Effector memory CD4-positive, alpha-beta T cell (primary cell): ENCODE results near the gene GATA1.

Experiments
- DNase-seq, 3 donors: peaks; one replicate each; pipeline ENCODE4 v3.0.0-alpha.2; 2020
- H3K27ac ChIP-seq: 2 replicates; pipeline ENCODE4 v1.7.0; 2013; ENCODE audit warnings: mild to moderate bottlenecking, low read length, moderate library complexity; ENCODE audit not compliant: insufficient read depth, poor library complexity, severe bottlenecking
- H3K27me3 ChIP-seq: replicated peaks from 2 replicates; pipeline ENCODE4 v1.7.0; 2013; ENCODE audit warnings: mild to moderate bottlenecking, low read length; ENCODE audit not compliant: insufficient read depth, control insufficient read depth, poor library complexity, severe bottlenecking
- H3K36me3 ChIP-seq: 2 replicates; pipeline ENCODE4 v1.7.0; 2013; ENCODE audit warnings: mild to moderate bottlenecking, low read length, moderate library complexity; ENCODE audit not compliant: control insufficient read depth, insufficient read depth
- H3K4me1 ChIP-seq: 2 replicates; pipeline ENCODE4 v1.7.0; 2013; ENCODE audit warnings: low read length, mild to moderate bottlenecking; ENCODE audit not compliant: control insufficient read depth, insufficient read depth, poor library complexity, severe bottlenecking
- H3K4me3 ChIP-seq: 2 replicates; pipeline ENCODE4 v1.7.0; 2013; ENCODE audit warnings: low read length, low read depth, mild to moderate bottlenecking; ENCODE audit not compliant: insufficient read depth, poor library complexity, severe bottlenecking
- H3K9me3 ChIP-seq: 2 replicates; pipeline ENCODE4 v1.7.0; 2013; ENCODE audit warnings: mild to moderate bottlenecking, low read length, moderate library complexity; ENCODE audit not compliant: control insufficient read depth

Gene GATA1

GRCh38 chrX:48753708-48754228 is 32.6 kb upstream of the GATA1 start:
- Histone ChIP-seq H3K4me3 (no peak overlapping the region), H3K36me3 (no peaks in the 10 kb centered on the region), H3K27me3 (no peaks in the 10 kb centered on the region), H3K27ac (no peak overlapping the region), H3K9me3 (no peaks in the 10 kb centered on the region), H3K4me1 (no peaks in the 10 kb centered on the region)
- DNase-seq = no peak

- no peak for DNase-seq
- H3K4me1 ChIP-seq = no peaks in the 10 kb centered on the region
- H3K4me3 ChIP-seq = no peak overlapping the region
- no peaks in the 10 kb centered on the region for H3K9me3 ChIP-seq
- H3K27ac ChIP-seq = no peak overlapping the region
- no peaks in the 10 kb centered on the region for H3K36me3 ChIP-seq
- no peaks in the 10 kb centered on the region for H3K27me3 ChIP-seq
Measured at GRCh38 chrX:48754238-48754637, 32.2 kb upstream of the GATA1 start.

- Histone ChIP-seq H3K4me1 (no peaks in the 10 kb centered on the region), H3K4me3 (no peak within 1 kb of the TSS), H3K9me3 (no peaks in the 10 kb centered on the region), H3K27ac (no peak within 1 kb of the TSS), H3K36me3 (no peaks in the 10 kb centered on the region), H3K27me3 (no peaks in the 10 kb centered on the region)
- DNase-seq = no peak
Measured at GRCh38 chrX:48761674-48762471, 24.5 kb upstream of the GATA1 start, which contains the start of gene GLOD5. TSS of gene GLOD5 (plus strand) at chrX:48761747. CDS start at chrX:48761791, 44 bp downstream.

- Histone ChIP-seq H3K36me3 (no peaks in the 10 kb centered on the region), H3K4me1 (no peaks in the 10 kb centered on the region), H3K27ac (no peak overlapping the region), H3K4me3 (no peak overlapping the region), H3K27me3 (no peaks in the 10 kb centered on the region), H3K9me3 (no peaks in the 10 kb centered on the region)
- no peak for DNase-seq
Measured at GRCh38 chrX:48769230-48769629, 17.2 kb upstream of the GATA1 start.

GRCh38 chrX:48770296-48770695 is 16.1 kb upstream of the GATA1 start:
- no peaks in the 10 kb centered on the region for H3K4me1 ChIP-seq

GRCh38 chrX:48772602-48773001 is 13.8 kb upstream of the GATA1 start:
- Histone ChIP-seq H3K27ac (no peak overlapping the region), H3K36me3 (no peaks in the 10 kb centered on the region), H3K4me1 (no peaks in the 10 kb centered on the region), H3K9me3 (no peaks in the 10 kb centered on the region), H3K4me3 (no peak overlapping the region), H3K27me3 (no peaks in the 10 kb centered on the region)
- DNase-seq = no peak

More at GRCh38 chrX:48770296-48770695, 16.1 kb upstream of the GATA1 start:
- H3K36me3 ChIP-seq = no peaks in the 10 kb centered on the region
- no peak for DNase-seq
- H3K4me3 ChIP-seq = no peak overlapping the region
- H3K9me3 ChIP-seq = no peaks in the 10 kb centered on the region
- H3K27ac ChIP-seq = no peak overlapping the region
- no peaks in the 10 kb centered on the region for H3K27me3 ChIP-seq

GRCh38 chrX:48776818-48777439 is 9.5 kb upstream of the GATA1 start:
- no peaks in the 10 kb centered on the region for H3K36me3 ChIP-seq
- no peak for DNase-seq
- H3K4me1 ChIP-seq = no peaks in the 10 kb centered on the region
- no peak overlapping the region for H3K4me3 ChIP-seq
- no peak overlapping the region for H3K27ac ChIP-seq
- H3K9me3 ChIP-seq = no peaks in the 10 kb centered on the region
- H3K27me3 ChIP-seq = no peaks in the 10 kb centered on the region

- no peak for DNase-seq
- no peaks in the 10 kb centered on the region for H3K27me3 ChIP-seq
- H3K4me3 ChIP-seq = no peak overlapping the region
- H3K27ac ChIP-seq = no peak overlapping the region
- H3K4me1 ChIP-seq = no peaks in the 10 kb centered on the region
- no peaks in the 10 kb centered on the region for H3K36me3 ChIP-seq
- H3K9me3 ChIP-seq = no peaks in the 10 kb centered on the region
Measured at GRCh38 chrX:48779399-48779798, 7.0 kb upstream of the GATA1 start.

GRCh38 chrX:48781705-48782104 is 4.7 kb upstream of the GATA1 start:
- no peak for DNase-seq
- no peaks in the 10 kb centered on the region for H3K4me1 ChIP-seq
- H3K27ac ChIP-seq = no peak overlapping the region
- no peaks in the 10 kb centered on the region for H3K27me3 ChIP-seq
- no peaks in the 10 kb centered on the region for H3K36me3 ChIP-seq
- H3K4me3 ChIP-seq = no peak overlapping the region
- no peaks in the 10 kb centered on the region for H3K9me3 ChIP-seq

GRCh38 chrX:48782216-48782615 is 4.2 kb upstream of the GATA1 start:
- no peaks in the 10 kb centered on the region for H3K4me1 ChIP-seq
- no peaks in the 10 kb centered on the region for H3K27me3 ChIP-seq
- no peaks in the 10 kb centered on the region for H3K9me3 ChIP-seq
- no peak for DNase-seq
- H3K36me3 ChIP-seq = no peaks in the 10 kb centered on the region
- no peak overlapping the region for H3K27ac ChIP-seq
- H3K4me3 ChIP-seq = no peak overlapping the region
